Activated gamma-delta T cell treated with anti-CD3 and anti-CD28 coated beads, Interleukin-2, amount 50 U/mL, for 16 hours (primary cell): ENCODE data around the gene IL22RA2.
"Not testable (repeated sequence)": the region's sequence is repeated elsewhere in the genome, so short reads cannot be mapped to it uniquely, and the experiment has no call there.

Source experiments
- DNase-seq: peaks from one replicate; pipeline ENCODE4 v3.0.0-alpha.2; 2020; ENCODE audit warnings: low read depth

The IL22RA2 gene

GRCh38 chr6:137173501-137173900, at the start of gene IL22RA2:
Gene IL22RA2 (minus strand): TSS chr6:137173644. CDS start chr6:137161749, 11,895 bp downstream.
- no peak for DNase-seq

GRCh38 chr6:137222381-137222780, 48.9 kb upstream of the IL22RA2 start:
- no peak for DNase-seq

- no peak for DNase-seq
Measured at GRCh38 chr6:137219664-137220252, 46.3 kb upstream of the IL22RA2 start.

- DNase-seq: peak; percentile 93
Measured at GRCh38 chr6:137218917-137219663, 45.6 kb upstream of the IL22RA2 start, which contains the start of gene IFNGR1. Gene IFNGR1 (minus strand): TSS chr6:137219385. CDS start chr6:137219327, 58 bp downstream.

GRCh38 chr6:137218473-137218916, 45.1 kb upstream of the IL22RA2 start:
- no peak for DNase-seq

GRCh38 chr6:137217801-137218472, 44.5 kb upstream of the IL22RA2 start:
- DNase-seq: no peak

- no peak for DNase-seq
Measured at GRCh38 chr6:137216875-137217553, 43.6 kb upstream of the IL22RA2 start.

- no peak for DNase-seq
Measured at GRCh38 chr6:137216106-137216505, 42.7 kb upstream of the IL22RA2 start.

- DNase-seq: not testable (repeated sequence)
Measured at GRCh38 chr6:137215630-137216029, 42.2 kb upstream of the IL22RA2 start.

- DNase-seq: no peak
Measured at GRCh38 chr6:137214931-137215330, 41.5 kb upstream of the IL22RA2 start.

GRCh38 chr6:137213813-137214212, 40.4 kb upstream of the IL22RA2 start:
- no peak for DNase-seq

GRCh38 chr6:137213331-137213740, 39.9 kb upstream of the IL22RA2 start:
- DNase-seq: no peak

- DNase-seq: no peak
Measured at GRCh38 chr6:137211910-137212309, 38.5 kb upstream of the IL22RA2 start.

- DNase-seq: no peak
Measured at GRCh38 chr6:137210903-137211302, 37.5 kb upstream of the IL22RA2 start.

GRCh38 chr6:137208279-137208678, 34.8 kb upstream of the IL22RA2 start:
- no peak for DNase-seq

GRCh38 chr6:137207457-137207856, 34.0 kb upstream of the IL22RA2 start:
- DNase-seq: not testable (repeated sequence)

GRCh38 chr6:137206577-137206976, 33.1 kb upstream of the IL22RA2 start:
- DNase-seq: no peak

- no peak for DNase-seq
Measured at GRCh38 chr6:137203256-137203655, 29.8 kb upstream of the IL22RA2 start.

- DNase-seq: no peak
Measured at GRCh38 chr6:137202078-137202477, 28.6 kb upstream of the IL22RA2 start.

- no peak for DNase-seq
Measured at GRCh38 chr6:137201006-137201405, 27.6 kb upstream of the IL22RA2 start.

- DNase-seq: no peak
Measured at GRCh38 chr6:137200288-137200687, 26.8 kb upstream of the IL22RA2 start.
